Gastrocnemius medialis (tissue), 4 donors: ENCODE results near the gene MGAM2.

Source experiments
- POLR2A ChIP-seq, 2 donors: fragments of 450-650 bp; IDR thresholded peaks; one replicate each; pipeline ENCODE4 v1.6.1; 2017; ENCODE audit warnings: antibody characterized with exemption in 2 of 2, mild to moderate bottlenecking in 2 of 2, moderate library complexity in 2 of 2
- TF ChIP-seq, protein P1 (sequence below), 5 experiments: fragments of 450-650 bp in 3 of 5; fragments of 200-600 bp in 2 of 5; sonication (generic) in 2 of 5; IDR thresholded peaks in 4 of 5; conservative IDR thresholded peaks in 1 of 5; 1 replicate in 4 of 5; 2 replicates in 1 of 5; pipeline ENCODE4 v1.5.1; 2016 to 2019; ENCODE audit warnings: antibody characterized with exemption in 5 of 5, mild to moderate bottlenecking in 3 of 5, moderate library complexity in 3 of 5

DNA sequence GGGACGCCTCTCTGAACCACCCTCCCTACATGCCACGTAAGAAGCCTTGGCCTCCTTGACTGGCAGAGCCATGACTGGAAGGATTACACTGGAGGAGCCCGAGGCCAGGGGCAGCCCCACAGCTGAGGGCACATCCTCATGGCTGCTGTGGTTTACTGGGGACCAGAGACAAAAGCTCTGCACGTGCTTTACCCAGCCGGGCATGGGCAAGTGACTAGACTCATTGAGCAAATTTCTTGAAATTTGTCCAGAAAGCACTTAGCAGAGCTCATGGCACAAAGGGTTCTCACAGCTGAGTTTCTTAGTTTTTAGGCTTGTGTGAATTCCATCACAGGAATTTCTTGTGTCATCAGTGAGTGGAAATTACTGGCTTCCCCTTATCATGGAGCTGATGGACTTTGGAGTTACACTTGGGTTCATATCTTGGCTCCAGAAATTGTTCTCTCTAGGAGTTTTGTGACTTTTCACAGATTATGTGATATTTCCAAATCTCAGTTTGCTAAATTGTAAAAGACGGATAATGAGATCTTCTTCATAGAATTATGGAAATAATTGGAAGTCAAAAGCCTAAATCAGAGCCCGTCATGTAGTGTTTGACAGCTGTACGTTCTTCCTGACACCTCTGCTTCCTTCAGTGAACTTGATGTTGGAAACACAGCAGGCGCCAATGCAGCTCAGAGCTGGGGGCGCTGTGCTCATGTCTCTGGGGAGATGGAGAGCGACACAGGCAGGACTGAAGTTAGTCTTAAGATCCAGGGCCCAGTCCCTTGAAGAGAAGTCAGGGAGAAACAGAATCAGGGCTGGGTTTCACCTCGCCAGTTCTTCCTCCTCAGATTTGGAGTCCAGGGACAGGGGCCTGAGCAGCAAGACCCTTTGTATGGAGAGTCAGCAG is 47.7 kb upstream of the MGAM2 start:
- TF ChIP-seq, protein P1, sequence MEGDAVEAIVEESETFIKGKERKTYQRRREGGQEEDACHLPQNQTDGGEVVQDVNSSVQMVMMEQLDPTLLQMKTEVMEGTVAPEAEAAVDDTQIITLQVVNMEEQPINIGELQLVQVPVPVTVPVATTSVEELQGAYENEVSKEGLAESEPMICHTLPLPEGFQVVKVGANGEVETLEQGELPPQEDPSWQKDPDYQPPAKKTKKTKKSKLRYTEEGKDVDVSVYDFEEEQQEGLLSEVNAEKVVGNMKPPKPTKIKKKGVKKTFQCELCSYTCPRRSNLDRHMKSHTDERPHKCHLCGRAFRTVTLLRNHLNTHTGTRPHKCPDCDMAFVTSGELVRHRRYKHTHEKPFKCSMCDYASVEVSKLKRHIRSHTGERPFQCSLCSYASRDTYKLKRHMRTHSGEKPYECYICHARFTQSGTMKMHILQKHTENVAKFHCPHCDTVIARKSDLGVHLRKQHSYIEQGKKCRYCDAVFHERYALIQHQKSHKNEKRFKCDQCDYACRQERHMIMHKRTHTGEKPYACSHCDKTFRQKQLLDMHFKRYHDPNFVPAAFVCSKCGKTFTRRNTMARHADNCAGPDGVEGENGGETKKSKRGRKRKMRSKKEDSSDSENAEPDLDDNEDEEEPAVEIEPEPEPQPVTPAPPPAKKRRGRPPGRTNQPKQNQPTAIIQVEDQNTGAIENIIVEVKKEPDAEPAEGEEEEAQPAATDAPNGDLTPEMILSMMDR (IDR thresholded peaks at IDR 0.05 in 4 of 5, conservative IDR thresholded peaks at IDR 0.05 in 1 of 5) = no peak
- TF ChIP-seq POLR2A (IDR thresholded peaks at IDR 0.05) = no peak
